HG03135 (cell line): ENCODE results near the gene HERC2.
"Not testable (repeated sequence)": the region's sequence is repeated elsewhere in the genome, so short reads cannot be mapped to it uniquely, and the experiment has no call there.

Experiments
- ATAC-seq: cut with Tn5 transposase; IDR thresholded peaks from one replicate; pipeline ENCODE4 v1.9.1; 2021; ENCODE audit warnings: mild to moderate bottlenecking, moderate library complexity; ENCODE audit not compliant: unreplicated experiment

Gene HERC2

DNA sequence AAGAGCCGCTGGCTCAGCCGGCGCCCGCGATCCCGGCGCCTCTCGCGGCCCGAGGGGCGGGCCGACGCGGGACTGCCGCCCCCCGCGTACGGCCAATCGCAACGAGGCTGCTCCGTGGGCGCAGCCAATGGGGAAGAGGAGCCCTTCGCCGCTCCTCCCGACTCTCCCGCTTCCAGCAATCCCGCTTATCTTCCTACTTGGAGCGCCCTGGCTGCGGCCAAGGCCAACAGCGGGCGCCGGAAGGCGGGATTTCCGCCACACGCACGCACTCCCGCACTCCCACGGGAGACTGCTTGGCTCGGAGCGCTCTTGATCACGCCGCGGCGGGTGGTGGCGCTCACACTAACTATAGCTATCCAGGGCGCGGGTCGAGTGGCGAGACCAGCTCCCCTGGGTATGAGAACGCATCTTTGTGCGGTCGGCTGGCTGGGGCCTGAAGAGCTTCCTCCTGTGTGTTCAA lies at the start of gene HERC2:
TSS of gene HERC2 (minus strand) at position 51 of the 460 bp plus-strand sequence. CDS start 746 bp downstream, outside the sequence.
- ATAC-seq: not testable (repeated sequence)

- not testable (repeated sequence) for ATAC-seq
Measured at GRCh38 chr15:28365502-28365901, 43.5 kb upstream of the HERC2 start.

DNA sequence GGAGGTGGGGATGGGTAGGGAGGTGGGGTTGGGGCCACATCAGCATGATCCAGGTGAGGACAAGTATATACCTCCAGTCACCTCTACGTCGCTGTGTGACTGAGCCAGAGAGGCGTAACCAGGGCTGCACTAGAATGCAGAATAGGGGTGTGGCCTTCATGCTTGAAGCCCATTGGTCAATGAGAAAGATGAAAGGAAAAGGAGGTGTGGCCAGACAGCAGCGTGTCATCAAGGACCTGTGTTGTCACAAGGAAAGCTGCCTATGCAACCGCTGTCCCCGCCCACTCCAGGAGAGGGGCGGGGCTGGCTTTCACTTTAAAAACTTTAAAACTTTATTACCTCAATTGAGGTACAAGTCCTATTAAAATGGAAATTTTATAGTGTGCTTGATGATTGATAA lies 36.0 kb upstream of the HERC2 start, which contains the start of gene GOLGA6L24:
TSS of gene GOLGA6L24 (minus strand) at position 101 of the 400 bp plus-strand sequence. CDS start at position 40, 61 bp downstream.
- not testable (repeated sequence) for ATAC-seq

GRCh38 chr15:28321358-28322078 lies 461 bp downstream of the HERC2 start:
- ATAC-seq: not testable (repeated sequence)

GRCh38 chr15:28319725-28320124 lies 2.3 kb downstream of the HERC2 start:
- not testable (repeated sequence) for ATAC-seq

DNA sequence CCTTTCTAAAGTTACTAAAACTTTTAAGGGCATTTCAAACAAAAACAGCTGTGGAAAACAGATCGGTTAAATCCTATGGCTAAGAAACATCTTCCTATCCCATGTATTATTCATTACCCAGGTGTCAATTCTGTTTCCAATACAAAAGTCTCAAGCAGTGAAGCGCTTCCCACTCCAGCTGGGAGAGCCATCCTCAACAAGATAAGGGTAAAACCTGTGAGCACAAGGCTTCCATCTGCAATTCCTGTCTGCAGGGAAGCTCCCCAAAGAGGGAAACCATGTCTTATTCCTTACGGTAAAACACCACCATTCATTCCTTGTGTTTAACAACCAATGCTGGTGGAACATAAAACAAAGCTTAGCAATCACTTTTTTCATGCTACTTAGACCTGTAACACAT lies 3.2 kb downstream of the HERC2 start:
- not testable (repeated sequence) for ATAC-seq

DNA sequence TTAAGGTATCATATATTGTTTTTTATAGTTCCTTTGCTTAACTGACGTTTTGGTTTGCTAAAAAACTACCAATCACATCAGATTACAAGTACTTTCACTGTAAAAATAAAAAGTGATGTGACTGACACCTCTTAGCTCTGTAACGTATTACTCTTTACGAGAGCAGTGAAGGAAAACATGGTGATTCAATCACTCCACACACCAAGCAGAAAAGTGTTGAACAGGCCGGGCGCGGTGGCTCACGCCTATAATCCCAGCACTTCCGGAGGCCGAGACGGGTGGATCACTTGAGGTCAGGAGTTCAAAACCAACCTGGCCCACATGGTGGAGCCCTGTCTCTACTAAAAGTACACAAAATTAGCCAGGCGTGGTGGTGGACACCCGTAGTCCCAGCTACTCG lies 3.9 kb downstream of the HERC2 start:
- ATAC-seq: not testable (repeated sequence)

DNA sequence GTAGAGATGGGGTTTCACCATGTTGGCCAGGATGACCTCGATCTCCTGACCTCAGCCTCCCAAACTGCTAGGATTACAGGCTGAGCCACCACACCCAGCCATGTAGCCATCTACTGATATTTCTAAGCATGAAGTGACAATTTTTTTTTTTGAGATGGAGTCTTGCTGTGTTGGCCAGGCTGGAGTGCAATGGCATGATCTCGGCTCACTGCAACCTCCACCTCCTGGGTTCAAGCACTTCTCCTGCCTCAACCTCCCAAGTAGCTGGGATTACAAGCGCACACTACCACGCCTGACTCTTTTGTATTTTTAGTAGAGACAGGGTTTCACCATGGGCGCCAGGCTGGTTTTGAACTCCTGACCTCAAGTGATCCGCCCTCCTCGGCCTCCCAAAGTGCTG lies 5.0 kb downstream of the HERC2 start:
- not testable (repeated sequence) for ATAC-seq

- ATAC-seq: not testable (repeated sequence)
Measured at GRCh38 chr15:28310454-28310853, 11.5 kb downstream of the HERC2 start.

DNA sequence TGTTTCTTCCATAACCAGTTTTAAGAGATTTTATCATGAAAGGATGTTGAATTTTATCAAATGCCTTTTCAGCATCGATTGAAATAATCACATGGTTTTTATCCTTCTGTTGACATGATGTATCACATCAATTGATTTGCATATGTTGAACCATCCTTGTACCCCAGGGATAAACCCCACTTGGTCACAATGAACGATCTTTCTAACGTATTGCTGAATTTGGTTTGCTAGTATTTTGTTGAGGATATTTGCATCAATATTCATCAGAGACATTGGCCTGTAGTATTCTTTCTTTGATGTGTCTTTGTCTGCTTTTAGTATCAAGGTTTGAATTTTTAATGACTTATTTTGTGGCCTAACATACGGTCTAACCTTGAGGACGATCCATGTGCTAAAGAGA lies 13.3 kb downstream of the HERC2 start:
- ATAC-seq: not testable (repeated sequence)

DNA sequence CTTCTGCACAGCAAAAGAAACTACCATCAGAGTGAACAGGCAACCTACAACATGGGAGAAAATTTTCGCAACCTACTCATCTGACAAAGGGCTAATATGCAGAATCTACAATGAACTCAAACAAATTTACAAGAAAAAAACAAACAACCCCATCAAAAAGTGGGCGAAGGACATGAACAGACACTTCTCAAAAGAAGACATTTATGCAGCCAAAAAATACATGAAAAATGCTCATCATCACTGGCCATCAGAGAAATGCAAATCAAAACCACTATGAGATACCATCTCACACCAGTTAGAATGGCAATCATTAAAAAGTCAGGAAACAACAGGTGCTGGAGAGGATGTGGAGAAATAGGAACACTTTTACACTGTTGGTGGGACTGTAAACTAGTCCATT lies 16.3 kb downstream of the HERC2 start:
- ATAC-seq: not testable (repeated sequence)

- not testable (repeated sequence) for ATAC-seq
Measured at GRCh38 chr15:28297434-28297833, 24.5 kb downstream of the HERC2 start.

DNA sequence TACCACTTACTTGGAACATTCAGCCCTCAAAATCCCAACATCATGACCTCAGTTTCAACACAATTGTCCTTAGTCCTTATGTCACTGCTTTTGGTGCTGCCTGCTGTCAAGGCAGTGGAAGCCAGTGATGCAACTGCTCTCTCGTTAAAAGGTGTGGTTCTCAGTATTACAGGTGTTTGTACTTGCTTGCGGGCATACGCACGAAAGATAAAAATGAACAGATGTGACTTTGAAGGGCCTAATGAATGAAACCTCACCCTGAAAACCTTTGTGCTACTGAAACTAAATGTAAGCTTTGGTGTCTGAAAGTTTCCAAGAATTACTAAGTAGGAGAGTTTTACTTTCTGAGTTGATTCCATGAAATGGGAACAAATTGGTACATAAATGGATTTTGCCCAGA lies 25.2 kb downstream of the HERC2 start:
- not testable (repeated sequence) for ATAC-seq

DNA sequence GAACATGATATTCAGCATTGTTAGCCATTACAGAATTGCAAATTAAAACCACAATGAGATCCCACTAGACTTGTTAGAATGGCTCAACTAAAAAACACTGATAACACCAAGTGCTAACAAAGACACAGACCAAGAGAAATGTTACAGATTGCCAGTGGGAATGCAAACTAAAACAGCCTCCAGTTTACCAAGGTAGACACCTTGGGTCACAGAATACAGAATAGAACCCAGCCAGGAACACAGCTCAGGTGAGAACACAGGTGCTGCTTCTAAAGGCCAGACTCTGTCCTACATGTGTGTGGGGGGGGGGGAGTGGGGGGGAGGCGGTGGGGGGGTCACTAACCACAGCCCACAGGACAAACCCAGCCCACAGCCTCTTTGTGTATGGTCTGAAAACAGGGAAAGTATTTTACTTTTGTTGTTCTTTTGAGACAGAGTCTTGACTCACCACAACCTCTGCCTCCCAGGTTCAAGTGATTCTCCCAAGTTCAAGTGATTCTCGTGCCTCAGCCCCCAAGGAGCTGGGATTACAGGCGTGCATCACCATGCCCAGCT lies 26.9 kb downstream of the HERC2 start:
- not testable (repeated sequence) for ATAC-seq

GRCh38 chr15:28294560-28294959 lies 27.4 kb downstream of the HERC2 start:
- ATAC-seq: not testable (repeated sequence)

GRCh38 chr15:28289694-28290463 lies 32.1 kb downstream of the HERC2 start:
- ATAC-seq: no peak

DNA sequence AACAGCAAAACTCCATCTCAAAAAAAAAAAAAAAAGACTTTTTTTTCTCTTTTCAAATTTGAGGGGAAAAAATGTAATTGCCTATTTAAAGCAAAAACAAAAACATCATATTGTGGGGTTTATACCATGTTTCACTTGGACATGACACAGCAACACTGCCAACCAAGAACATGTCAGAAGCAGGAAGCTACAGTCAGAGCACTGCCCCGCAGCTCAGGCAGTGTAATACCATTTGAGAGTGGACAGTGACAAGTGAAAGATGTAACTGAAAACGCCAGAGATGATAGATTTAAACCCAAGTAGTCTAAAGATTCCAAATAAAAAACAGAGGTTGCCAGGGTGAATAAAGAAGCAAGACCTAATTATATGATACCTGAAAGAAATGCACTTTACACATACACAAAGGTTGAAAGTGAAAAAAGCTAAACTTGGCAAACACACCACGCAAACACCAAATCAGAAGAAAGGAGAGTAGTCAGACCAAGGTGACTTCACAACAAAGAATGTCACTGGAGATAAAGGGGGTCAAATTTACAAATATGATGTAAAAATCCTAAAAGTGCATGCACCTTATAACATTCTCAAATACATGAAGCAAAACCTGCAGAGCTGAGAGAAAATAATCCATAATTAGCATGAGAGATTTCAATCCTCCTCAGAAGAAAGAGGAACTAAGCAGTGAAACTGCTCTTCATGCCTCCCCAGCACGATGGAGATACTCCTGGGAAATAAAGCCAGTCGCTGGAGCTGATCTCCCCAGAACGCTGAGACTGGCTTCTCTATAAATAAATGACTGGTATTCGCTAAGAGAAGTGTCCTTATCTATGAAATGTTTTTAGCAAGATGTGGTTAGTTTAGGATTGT lies 32.9 kb downstream of the HERC2 start:
- peak; percentile 57 for ATAC-seq

GRCh38 chr15:28286659-28287058 lies 35.3 kb downstream of the HERC2 start:
- ATAC-seq: not testable (repeated sequence)

- ATAC-seq: no peak
Measured at GRCh38 chr15:28286031-28286430, 35.9 kb downstream of the HERC2 start.

- ATAC-seq: no peak
Measured at GRCh38 chr15:28281876-28282275, 40.1 kb downstream of the HERC2 start.
